GM12874 (cell line): ENCODE results near the gene ZFYVE21.

ENCODE experiments used
- CTCF ChIP-seq: IDR thresholded peaks from 2 replicates; pipeline ENCODE4 v1.5.1; 2011; ENCODE audit warnings: low read depth, mild to moderate bottlenecking, control low read depth, low read length, moderate library complexity; ENCODE audit not compliant: insufficient read depth

ZFYVE21 gene

GRCh38 chr14:103708750-103709187, 6.8 kb upstream of the ZFYVE21 start:
- TF ChIP-seq CTCF = no peak

GRCh38 chr14:103709814-103710213, 5.8 kb upstream of the ZFYVE21 start:
- TF ChIP-seq CTCF = no peak

GRCh38 chr14:103710771-103711377, 4.7 kb upstream of the ZFYVE21 start:
- TF ChIP-seq CTCF = no peak

GRCh38 chr14:103711516-103712431, 3.8 kb upstream of the ZFYVE21 start:
- TF ChIP-seq CTCF = no peak

GRCh38 chr14:103712633-103713247, 2.9 kb upstream of the ZFYVE21 start:
- no peak for TF ChIP-seq CTCF

- no peak for TF ChIP-seq CTCF
These were observed 2.1 kb upstream of the ZFYVE21 start for GRCh38 chr14:103713304-103714062.
